Dedifferentiated amniotic fluid mesenchymal stem cell (primary cell): Measurements from ENCODE around the gene ARHGEF4.
"Not testable (repeated sequence)": the region's sequence is repeated elsewhere in the genome, so short reads cannot be mapped to it uniquely, and the experiment has no call there.

Experiments used
- DNase-seq: peaks from one replicate; pipeline ENCODE4 v3.0.0-alpha.2; 2016; ENCODE audit errors: extremely low spot score

Gene ARHGEF4

GRCh38 chr2:131049150-131049718, 212.5 kb downstream of the ARHGEF4 start:
- DNase-seq, result no peak

- DNase-seq, result no peak
Observed at GRCh38 chr2:131050896-131051295, 214.2 kb downstream of the ARHGEF4 start.

GRCh38 chr2:131052741-131053263, 216.1 kb downstream of the ARHGEF4 start:
- DNase-seq, result no peak

- no peak for DNase-seq
Observed at GRCh38 chr2:131054488-131054887, 217.8 kb downstream of the ARHGEF4 start.

GRCh38 chr2:131055169-131056065, 218.7 kb downstream of the ARHGEF4 start:
- DNase-seq, result peak; percentile 54

- no peak for DNase-seq
Observed at GRCh38 chr2:131056204-131056931, 219.7 kb downstream of the ARHGEF4 start.

GRCh38 chr2:131056932-131057287, 220.2 kb downstream of the ARHGEF4 start:
- DNase-seq, result no peak

- DNase-seq, result no peak
Observed at GRCh38 chr2:131058214-131058843, 221.6 kb downstream of the ARHGEF4 start.

GRCh38 chr2:131058920-131059319, 222.2 kb downstream of the ARHGEF4 start:
- no peak for DNase-seq

GRCh38 chr2:131063501-131064283, 227.0 kb downstream of the ARHGEF4 start:
- DNase-seq, result no peak

- DNase-seq, result no peak
Observed at GRCh38 chr2:131064589-131065512, 228.1 kb downstream of the ARHGEF4 start.

- DNase-seq, result no peak
Observed at GRCh38 chr2:131067465-131068125, 230.9 kb downstream of the ARHGEF4 start.

- not testable (repeated sequence) for DNase-seq
Observed at GRCh38 chr2:131068172-131068571, 231.5 kb downstream of the ARHGEF4 start.

GRCh38 chr2:131075578-131075977, 238.9 kb downstream of the ARHGEF4 start:
- DNase-seq, result not testable (repeated sequence)

- DNase-seq, result no peak
Observed at GRCh38 chr2:131076707-131077106, 240.0 kb downstream of the ARHGEF4 start.

GRCh38 chr2:131077182-131077846, 240.6 kb downstream of the ARHGEF4 start:
- no peak for DNase-seq

GRCh38 chr2:131077966-131078365, 241.3 kb downstream of the ARHGEF4 start:
- DNase-seq, result no peak

- not testable (repeated sequence) for DNase-seq
Observed at GRCh38 chr2:131079931-131080330, 243.2 kb downstream of the ARHGEF4 start.

GRCh38 chr2:131081190-131081589, 244.5 kb downstream of the ARHGEF4 start:
- no peak for DNase-seq
